K562 (cell line): ENCODE data around the gene SMAD3. TPM values are rescaled to one million over a fixed set of nuclear protein-coding genes. Genes with fewer than 3 reads are reported as not detected.

Experiments
- ATAC-seq: fragments of 200-7000 bp; cut with Tn5 transposase; 3 replicates; pipeline ENCODE4 v1.9.1; 2020; ENCODE audit warnings: moderate library complexity
- BruUV-seq: library from RNA; stranded (reverse); fragments of 400-500 nt; replicated peaks from 2 replicates; lab custom pipeline; 2021; lab: Mats Ljungman, UMichigan
- CTCF ChIA-PET: fragments of 300-600 bp; formaldehyde crosslinking; extraction: SDS; loops from one replicate; lab custom pipeline; 2021; ENCODE audit warnings: low intra/inter-chr PET ratio; lab: Yijun Ruan, JAX
- POLR2A ChIA-PET: fragments of 300-600, 350-650 bp; sonication (Branson Sonifier 250); formaldehyde crosslinking; extraction: SDS; loops from one replicate; lab custom pipeline; 2021; ENCODE audit warnings: antibody characterized with exemption, inconsistent platforms; lab: Yijun Ruan, JAX
- DNase-seq, 4 experiments: peaks; one replicate each; pipeline versions ENCODE4 v3.0.0 to v3.0.0-alpha.2; 2011 to 2018; ENCODE audit warnings: low spot score in 3 of 4, mixed read lengths in 3 of 4; ENCODE audit errors: extremely low read depth in 1 of 4
- FAIRE-seq: peaks from 2 replicates; lab custom pipeline; 2011; peaks lifted over from hg19 to GRCh38; lab: Jason Lieb, UNC
- H2AFZ ChIP-seq: 2 replicates; pipeline ENCODE4 v1.6.0; 2011; ENCODE audit warnings: low read depth, low read length, control low read depth, inconsistent platforms
- H3K27ac ChIP-seq: fragments of 200-600 bp; 3 replicates; pipeline ENCODE4 v1.8.0; 2011; ENCODE audit warnings: low read depth, mild to moderate bottlenecking, control low read depth, inconsistent platforms, low read length, moderate library complexity, mixed read lengths; ENCODE audit errors: extremely low read depth
- H3K27me3 ChIP-seq, 2 experiments: fragments of 300-600 bp in 1 of 2; 2 replicates in 1 of 2; 3 replicates in 1 of 2; pipeline versions ENCODE4 v1.6.0 to v1.8.0; 2011; ENCODE audit warnings: inconsistent platforms in 2 of 2, low read length in 2 of 2, mild to moderate bottlenecking in 1 of 2, mixed read lengths in 1 of 2, moderate library complexity in 1 of 2; ENCODE audit not compliant: control insufficient read depth in 2 of 2, insufficient read depth in 2 of 2
- H3K36me3 ChIP-seq: fragments of 300-600 bp; 3 replicates; pipeline ENCODE4 v1.8.0; 2011; ENCODE audit warnings: mild to moderate bottlenecking, low read length, inconsistent platforms; ENCODE audit not compliant: control insufficient read depth, insufficient read depth
- H3K4me1 ChIP-seq, 2 experiments: fragments of 200-600 bp in 1 of 2; replicated peaks in 1 of 2; 2 replicates in 1 of 2; 3 replicates in 1 of 2; pipeline versions ENCODE4 v1.5.1 to v1.8.0; 2011; ENCODE audit warnings: inconsistent platforms in 2 of 2, low read length in 2 of 2, mild to moderate bottlenecking in 1 of 2, mixed read lengths in 1 of 2, moderate library complexity in 1 of 2; ENCODE audit not compliant: control insufficient read depth in 2 of 2, insufficient read depth in 2 of 2
- H3K4me2 ChIP-seq: 2 replicates; pipeline ENCODE4 v1.6.1; 2011; ENCODE audit warnings: low read length, control low read depth, inconsistent platforms, mixed read lengths; ENCODE audit not compliant: insufficient read depth
- H3K4me3 ChIP-seq: fragments of 200-600 bp; sonication (generic), shearing (Covaris generic); 2 replicates; pipeline ENCODE4 v1.5.1; 2016; ENCODE audit warnings: control low read depth, inconsistent platforms
- H3K79me2 ChIP-seq: fragments of 200-600 bp; 3 replicates; pipeline ENCODE4 v1.8.0; 2011; ENCODE audit warnings: low read length, inconsistent platforms; ENCODE audit not compliant: control insufficient read depth, insufficient read depth
- H3K9ac ChIP-seq, 2 experiments: 2 replicates each; pipeline versions ENCODE4 v1.6.0 to v1.6.1; 2011; ENCODE audit warnings: low read depth in 2 of 2, low read length in 2 of 2, control low read depth in 1 of 2, inconsistent platforms in 1 of 2, mild to moderate bottlenecking in 1 of 2, mixed read lengths in 1 of 2; ENCODE audit not compliant: insufficient read depth in 1 of 2
- H3K9me1 ChIP-seq: one replicate; pipeline ENCODE4 v1.6.0; 2011; ENCODE audit warnings: inconsistent platforms, mild to moderate bottlenecking, low read length, moderate library complexity; ENCODE audit not compliant: control insufficient read depth, insufficient read depth
- H3K9me3 ChIP-seq: replicated peaks from 2 replicates; pipeline ENCODE4 v1.5.1; 2011; ENCODE audit warnings: low read depth, low read length, inconsistent platforms; ENCODE audit not compliant: control insufficient read depth, insufficient read depth
- H4K20me1 ChIP-seq: replicated peaks from 2 replicates; pipeline ENCODE4 v1.6.1; 2011; ENCODE audit warnings: low read length, inconsistent platforms, mixed read lengths; ENCODE audit not compliant: control insufficient read depth, insufficient read depth
- BRD9 ChIP-seq: fragments of 450-650 bp; IDR thresholded peaks from 2 replicates; pipeline ENCODE4 v1.6.1; 2018; ENCODE audit warnings: low read depth; ENCODE audit not compliant: partially characterized antibody
- CHD2 ChIP-seq: IDR thresholded peaks from 2 replicates; pipeline ENCODE4 v1.6.1; 2011; ENCODE audit warnings: low read depth, low read length
- HDAC3 ChIP-seq: fragments of 450-650 bp; IDR thresholded peaks from 2 replicates; pipeline ENCODE4 v1.6.1; 2018; ENCODE audit warnings: borderline replicate concordance, mild to moderate bottlenecking, moderate library complexity; ENCODE audit not compliant: partially characterized antibody
- IRF2 ChIP-seq: sonication (generic); formaldehyde crosslinking; IDR thresholded peaks from 2 replicates; pipeline ENCODE4 v1.8.1; 2022; ENCODE audit warnings: mild to moderate bottlenecking, missing genetic modification reagents
- NRF1 ChIP-seq, 2 experiments: fragments of 450-650 bp; IDR thresholded peaks in 1 of 2; conservative IDR thresholded peaks in 1 of 2; 2 replicates each; pipeline ENCODE4 v1.6.1; 2014; ENCODE audit warnings: mild to moderate bottlenecking in 2 of 2
- SAFB ChIP-seq: fragments of 200-400 bp; formaldehyde crosslinking; IDR thresholded peaks from 2 replicates; pipeline ENCODE4 v1.6.1; 2017; ENCODE audit warnings: low read depth, low read length, borderline replicate concordance
- TAF1 ChIP-seq: IDR thresholded peaks from 2 replicates; pipeline ENCODE4 v1.6.1; 2011; ENCODE audit warnings: mild to moderate bottlenecking, low read length, moderate library complexity; ENCODE audit not compliant: insufficient read depth, control insufficient read depth, severe bottlenecking; ENCODE audit errors: extremely low read depth
- TCF3 ChIP-seq: sonication (generic); formaldehyde crosslinking; IDR thresholded peaks from 2 replicates; pipeline ENCODE4 v1.4.0; 2020; ENCODE audit warnings: mild to moderate bottlenecking, missing genetic modification reagents
- ZKSCAN8 ChIP-seq: fragments of 200-800 bp; sonication (Bioruptor generic); IDR thresholded peaks from 2 replicates; pipeline ENCODE4 v1.6.1; 2016; ENCODE audit warnings: missing genetic modification characterization, missing compliant biosample characterization
- WGBS: fragments of 100-300 bp; shearing (Covaris generic); methylation state at CpG from one replicate; pipeline ENCODE4 v1.1.6; 2016; ENCODE audit warnings: low coverage, mixed read lengths; ENCODE audit not compliant: insufficient coverage; ENCODE audit errors: missing lambda C conversion rate; 5-methylcytosine and 5-hydroxymethylcytosine counted together
- in situ Hi-C: fragments of 300-500 bp; cut with MboI; formaldehyde crosslinking; loops from 4 replicates; pipeline ENCODE4 v1.15.0; 2018; ENCODE audit warnings: inconsistent platforms, mixed read lengths
- intact Hi-C: fragments of 100-400 bp; cut with micrococcal nuclease; formaldehyde crosslinking; loops from 2 replicates; pipeline ENCODE4 v1.14.2; 2022
- polyA plus RNA-seq, 8 experiments: library from polyadenylated mRNA; depleted of rRNA in 4 of 8; stranded (reverse) in 5 of 8; unstranded in 3 of 8; fragments of >200 nt; fragmentation: Nextera tagmentation in 2 of 8; fragmentation: Illumina TruSeq in 1 of 8; extraction: Ambion mirVana in 2 of 8; extraction: Trizol in 1 of 8; gene quantifications; 2 replicates each; pipeline versions ENCODE4 v1.2.1 to v1.2.3, GENCODE V29; 2011 to 2014; ENCODE audit warnings: inconsistent platforms in 1 of 8, missing spikeins in 1 of 8
- total RNA-seq, 7 experiments: library from RNA; depleted of rRNA in 6 of 7; stranded (reverse); fragments of >200 nt in 6 of 7; fragmentation: Illumina TruSeq in 2 of 7; extraction: Trizol in 2 of 7; gene quantifications; 2 replicates each; pipeline versions ENCODE4 v1.2.1 to v1.2.3, GENCODE V29; 2011 to 2021; ENCODE audit warnings: low replicate concordance in 1 of 7
- TF ChIP-seq, protein P1 (sequence below): sonication (generic); formaldehyde crosslinking; IDR thresholded peaks from 2 replicates; pipeline ENCODE4 v1.8.0; 2022; ENCODE audit warnings: mild to moderate bottlenecking, missing genetic modification reagents
- TF ChIP-seq, protein P2 (sequence below), 2 experiments: fragments of 450-650 bp; conservative IDR thresholded peaks; 2 replicates each; pipeline ENCODE4 v1.6.1; 2017; ENCODE audit warnings: mild to moderate bottlenecking in 2 of 2, moderate library complexity in 2 of 2

SMAD3 gene
- total and polyA plus RNA-seq, 9 of the 15 experiments (the other 6 are each of a cell fraction or from before 2014, with no cell fraction given) = 4.3 to 39.2 (median 11.1) TPM

DNA sequence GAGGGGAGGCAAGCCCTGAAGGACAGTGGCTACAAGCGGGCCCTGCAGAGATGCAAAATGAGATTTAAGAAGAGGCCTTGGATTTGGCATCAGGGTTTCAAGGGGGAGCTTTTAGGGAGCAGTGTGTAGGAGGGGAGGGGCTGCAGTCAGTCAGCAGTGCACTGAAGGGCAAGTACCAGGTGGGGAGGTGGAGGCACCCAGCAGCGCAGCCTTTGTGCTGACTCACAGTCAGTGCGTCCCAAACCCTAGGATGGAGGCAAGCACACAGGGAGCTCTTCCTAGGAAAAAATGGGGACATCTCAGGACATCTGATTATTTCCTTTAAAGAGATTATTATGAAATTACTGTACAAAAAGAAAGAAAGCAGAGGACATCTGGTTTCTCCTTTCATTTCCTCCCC is 109.0 kb downstream of the SMAD3 start:
- H3K27me3 ChIP-seq = no peaks in the 10 kb centered on the region
- CTCF ChIA-PET = no interaction called here
- H3K4me1 ChIP-seq = peaks cover 9 to 16% of the 10 kb centered on the region in 2 experiments
- DNase-seq (no peak), ATAC-seq (no peak), FAIRE-seq (no peak)
- no peaks in the 10 kb centered on the region for H3K79me2 ChIP-seq
- no peak overlapping the region for H3K4me2 ChIP-seq
- intact Hi-C loops = loop anchor here (10.0 kb wide), 1 partner anchor 110 kb away; the partner anchor contains the start of gene SMAD3
- no peak overlapping the region for H3K9ac ChIP-seq
- H3K9me3 ChIP-seq = no peaks in the 10 kb centered on the region
- 85% methylated on average over 3 of the region's 3 CpGs for WGBS
- peaks cover 25% of the 10 kb centered on the region; the same call in 2 of the 3 replicates for H3K36me3 ChIP-seq
- peaks cover 16% of the 10 kb centered on the region; the same call in 1 of the 2 replicates for H4K20me1 ChIP-seq
- TF ChIP-seq NRF1 (conservative IDR thresholded peaks at IDR 0.05 in 1 of 2, IDR thresholded peaks at IDR 0.05 in 1 of 2) = no peak
- no peak overlapping the region for H2AFZ ChIP-seq
- in situ Hi-C loops = no loop called here
- POLR2A ChIA-PET = interaction anchor here (0.6 kb wide), 1 partner anchor 27 kb away, joined by 3 read pairs; no protein-coding TSS in a partner anchor
- no peak overlapping the region for H3K27ac ChIP-seq
- BruUV-seq = no TSS peak
- peaks cover under 1% of the 10 kb centered on the region for H3K9me1 ChIP-seq
- H3K4me3 ChIP-seq = no peak overlapping the region

DNA sequence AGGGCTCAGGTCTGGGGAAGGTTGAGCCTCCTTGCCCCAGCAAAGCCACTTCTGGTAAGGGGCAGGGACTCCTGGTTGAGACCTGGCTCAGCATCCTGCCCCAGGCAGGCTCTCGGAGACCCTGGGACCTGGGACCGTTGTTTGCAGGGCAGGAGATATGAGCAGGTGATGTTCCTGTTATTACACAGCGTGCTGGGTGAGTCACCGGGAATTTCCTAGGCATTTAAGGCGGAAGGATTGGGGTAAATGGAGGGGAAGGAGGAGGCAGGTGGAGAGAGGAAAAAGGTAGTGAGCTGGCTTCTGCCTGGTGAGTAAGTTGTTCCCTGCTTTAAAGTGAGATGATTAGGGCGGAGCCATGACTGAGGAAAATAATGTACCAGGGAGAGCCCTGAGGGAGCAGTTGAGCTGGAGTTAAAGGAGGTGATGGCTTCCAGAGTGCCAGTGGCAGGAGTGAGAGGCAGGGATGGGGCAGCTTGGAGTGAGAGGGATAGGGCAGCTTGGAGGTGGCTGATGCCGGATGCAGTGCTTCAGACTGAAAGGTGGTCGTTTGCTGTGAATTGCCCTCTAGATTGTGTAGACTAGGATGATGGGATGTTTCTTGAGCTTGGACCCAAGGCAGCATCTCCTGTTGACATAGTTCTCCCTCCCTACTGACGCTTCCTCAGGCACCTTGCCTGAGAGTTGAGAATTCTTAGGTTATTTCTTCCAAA is 109.6 kb downstream of the SMAD3 start:
- FAIRE-seq (no peak), DNase-seq (no peak), ATAC-seq (no peak)
- TF ChIP-seq, protein P1, sequence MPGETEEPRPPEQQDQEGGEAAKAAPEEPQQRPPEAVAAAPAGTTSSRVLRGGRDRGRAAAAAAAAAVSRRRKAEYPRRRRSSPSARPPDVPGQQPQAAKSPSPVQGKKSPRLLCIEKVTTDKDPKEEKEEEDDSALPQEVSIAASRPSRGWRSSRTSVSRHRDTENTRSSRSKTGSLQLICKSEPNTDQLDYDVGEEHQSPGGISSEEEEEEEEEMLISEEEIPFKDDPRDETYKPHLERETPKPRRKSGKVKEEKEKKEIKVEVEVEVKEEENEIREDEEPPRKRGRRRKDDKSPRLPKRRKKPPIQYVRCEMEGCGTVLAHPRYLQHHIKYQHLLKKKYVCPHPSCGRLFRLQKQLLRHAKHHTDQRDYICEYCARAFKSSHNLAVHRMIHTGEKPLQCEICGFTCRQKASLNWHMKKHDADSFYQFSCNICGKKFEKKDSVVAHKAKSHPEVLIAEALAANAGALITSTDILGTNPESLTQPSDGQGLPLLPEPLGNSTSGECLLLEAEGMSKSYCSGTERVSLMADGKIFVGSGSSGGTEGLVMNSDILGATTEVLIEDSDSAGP (CRISPR knock-in tag) = no peak
- TF ChIP-seq IRF2 (CRISPR knock-in tag) (no peak), BRD9 (no peak), SAFB (no peak), TCF3 (no peak), ZKSCAN8 (CRISPR knock-in tag) (no peak), HDAC3 (no peak), TAF1 (no peak), CHD2 (no peak)
- TF ChIP-seq, protein P2, sequence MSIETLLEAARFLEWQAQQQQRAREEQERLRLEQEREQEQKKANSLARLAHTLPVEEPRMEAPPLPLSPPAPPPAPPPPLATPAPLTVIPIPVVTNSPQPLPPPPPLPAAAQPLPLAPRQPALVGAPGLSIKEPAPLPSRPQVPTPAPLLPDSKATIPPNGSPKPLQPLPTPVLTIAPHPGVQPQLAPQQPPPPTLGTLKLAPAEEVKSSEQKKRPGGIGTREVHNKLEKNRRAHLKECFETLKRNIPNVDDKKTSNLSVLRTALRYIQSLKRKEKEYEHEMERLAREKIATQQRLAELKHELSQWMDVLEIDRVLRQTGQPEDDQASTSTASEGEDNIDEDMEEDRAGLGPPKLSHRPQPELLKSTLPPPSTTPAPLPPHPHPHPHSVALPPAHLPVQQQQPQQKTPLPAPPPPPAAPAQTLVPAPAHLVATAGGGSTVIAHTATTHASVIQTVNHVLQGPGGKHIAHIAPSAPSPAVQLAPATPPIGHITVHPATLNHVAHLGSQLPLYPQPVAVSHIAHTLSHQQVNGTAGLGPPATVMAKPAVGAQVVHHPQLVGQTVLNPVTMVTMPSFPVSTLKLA (conservative IDR thresholded peaks at IDR 0.05) = no peak
- peaks cover 29% of the 10 kb centered on the region; the same call in 2 of the 3 replicates for H3K36me3 ChIP-seq
- CTCF ChIA-PET = no interaction called here
- no peak overlapping the region for H3K27ac ChIP-seq
- POLR2A ChIA-PET = interaction anchor here (0.6 kb wide), 2 partner anchors 26 to 214 kb away, joined by 3 read pairs; no protein-coding TSS in a partner anchor
- no peaks in the 10 kb centered on the region for H3K27me3 ChIP-seq
- H3K4me1 ChIP-seq = peaks cover 15 to 20% of the 10 kb centered on the region in 2 experiments
- H2AFZ ChIP-seq = no peak overlapping the region
- H3K9ac ChIP-seq = no peak overlapping the region
- BruUV-seq = no TSS peak
- no peaks in the 10 kb centered on the region for H3K79me2 ChIP-seq
- intact Hi-C loops (loop anchor here (10.0 kb wide), 1 partner anchor 110 kb away; the partner anchor contains the start of gene SMAD3), in situ Hi-C loops (no loop called here)
- peaks cover 20% of the 10 kb centered on the region; the same call in 1 of the 2 replicates for H4K20me1 ChIP-seq
- no peaks in the 10 kb centered on the region for H3K9me3 ChIP-seq
- no peak overlapping the region for H3K4me3 ChIP-seq
- H3K4me2 ChIP-seq = no peak overlapping the region
- H3K9me1 ChIP-seq = peaks cover 5% of the 10 kb centered on the region
- WGBS = 78% methylated on average over 8 of the region's 9 CpGs
